Pancreas (tissue), 10 donors: ENCODE data around the gene ZCCHC7. TPM values are rescaled to one million over a fixed set of nuclear protein-coding genes. Genes with fewer than 3 reads are reported as not detected.

Experiments
- ATAC-seq, 4 donors: fragments of 200-7000 bp; cut with Tn5 transposase; one replicate each; pipeline versions ENCODE4 v1.8.0 to v1.9.1; 2020; ENCODE audit warnings: mild to moderate bottlenecking in 4 of 4, moderate library complexity in 4 of 4
- DNase-seq, 6 donors: peaks; one replicate each; pipeline ENCODE4 v3.0.0-alpha.2; 2020
- FAIRE-seq: peaks from 2 replicates; lab custom pipeline; 2012; peaks lifted over from hg19 to GRCh38; lab: Jason Lieb, UNC
- H3K27ac ChIP-seq, 4 donors: fragments of 200-600 bp; sonication (generic); 1 replicate in 3 of 4; 2 replicates in 1 of 4; pipeline versions ENCODE4 v1.5.0 to v1.8.0; 2020
- H3K27me3 ChIP-seq, 4 donors: fragments of 200-600 bp; one replicate each; pipeline ENCODE4 v1.8.0; 2021
- H3K36me3 ChIP-seq, 3 donors: fragments of 200-600 bp; sonication (generic) in 1 of 3; one replicate each; pipeline versions ENCODE4 v1.5.0 to v1.8.0; 2020 to 2021
- H3K4me1 ChIP-seq, 3 donors: fragments of 200-600 bp; one replicate each; pipeline ENCODE4 v1.8.0; 2021
- H3K4me3 ChIP-seq, 4 donors: fragments of 200-600 bp; sonication (generic) in 2 of 4; one replicate each; pipeline versions ENCODE4 v1.5.0 to v1.8.0; 2020 to 2021
- H3K9me3 ChIP-seq, 4 donors: fragments of 200-600 bp; one replicate each; pipeline ENCODE4 v1.8.0; 2021
- CTCF ChIP-seq, 4 donors: fragments of 200-600 bp; sonication (generic) in 3 of 4; IDR thresholded peaks; one replicate each; pipeline versions ENCODE4 v1.5.0 to v1.8.0; 2021; ENCODE audit warnings: antibody characterized with exemption in 4 of 4
- WGBS, 2 donors: extraction: QIAGEN DNeasy Blood & Tissue Kit; methylation state at CpG; one replicate each; pipeline ENCODE4 v1.1.7; 2013; 5-methylcytosine and 5-hydroxymethylcytosine counted together
- intact Hi-C, 3 donors: fragments of 100-400 bp; cut with DNase I; formaldehyde crosslinking; loops; one replicate each; pipeline versions ENCODE4 v1.11.1 to v1.14.2; 2022
- polyA plus RNA-seq, 2 donors: library from polyadenylated mRNA; stranded (reverse); fragments of 200-250 nt; gene quantifications; one replicate each; pipeline ENCODE4 v1.2.3, GENCODE V29; 2013
- total RNA-seq, 6 donors: library from RNA; stranded (reverse); fragmentation: NEBNext Ultra II Directional in 4 of 6; extraction: Animal tissue kit (Norgen Biotek cat#: 25700) in 4 of 6; gene quantifications; one replicate each; pipeline versions ENCODE4 v1.2.1 to v1.2.4, GENCODE V29; 2021 to 2023
- donor health status: healthy with polysubstance abuse.
- donor health status: DM: no; HTN: no; CAD: no; lungs with moderate emphysema.
- donor health status: DM: no; HTN: no; CAD: no.
- donor health status: control.
- donor health status: control.
- donor health status: Bipolar disorder and iron deficiency.
- donor health status: DM: yes; HTN: yes; CAD: no.
- donor health status: DM: no; HTN: no; CAD: no.
- donor health status: DM: no; HTN: no; CAD: no.
- donor health status: DM: yes; HTN: yes; CAD: no.

ZCCHC7 gene
- total and polyA plus RNA-seq, 8 donors: 8.1 to 17.4 (median 14.4) TPM

GRCh38 chr9:37146410-37146809 is 26.0 kb downstream of the ZCCHC7 start:
- no peak for DNase-seq
- peak overlapping the region in 2 of 4 donors; percentile 1 to 33 for H3K27ac ChIP-seq
- WGBS, 2 donors: 12 to 18% methylated on average over 2 of the region's 2 CpGs
- no peaks in the 10 kb centered on the region for H3K27me3 ChIP-seq
- no peaks in the 10 kb centered on the region for H3K9me3 ChIP-seq
- intact Hi-C loops: no loop called here
- ATAC-seq: peak in 2 of 4 donors; percentile 16 to 25
- no peak for FAIRE-seq
- H3K4me3 ChIP-seq: no peak overlapping the region
- TF ChIP-seq CTCF (IDR thresholded peaks at IDR 0.05): no peak
- no peaks in the 10 kb centered on the region for H3K36me3 ChIP-seq
- H3K4me1 ChIP-seq: peaks cover 0 to 11% (median 4%) of the 10 kb centered on the region in 3 donors

- FAIRE-seq (no peak), DNase-seq (no peak), ATAC-seq (no peak)
- H3K9me3 ChIP-seq: no peaks in the 10 kb centered on the region
- no peak overlapping the region for H3K4me3 ChIP-seq
- H3K36me3 ChIP-seq: no peaks in the 10 kb centered on the region
- 90 to 92% methylated on average over 2 of the region's 2 CpGs for WGBS, 2 donors
- intact Hi-C loops: no loop called here
- TF ChIP-seq CTCF (IDR thresholded peaks at IDR 0.05): no peak
- H3K27me3 ChIP-seq: no peaks in the 10 kb centered on the region
- H3K4me1 ChIP-seq: peaks cover 0 to 11% (median 4%) of the 10 kb centered on the region in 3 donors
- no peak overlapping the region for H3K27ac ChIP-seq
These were observed 27.8 kb downstream of the ZCCHC7 start for GRCh38 chr9:37148181-37148580.

DNA sequence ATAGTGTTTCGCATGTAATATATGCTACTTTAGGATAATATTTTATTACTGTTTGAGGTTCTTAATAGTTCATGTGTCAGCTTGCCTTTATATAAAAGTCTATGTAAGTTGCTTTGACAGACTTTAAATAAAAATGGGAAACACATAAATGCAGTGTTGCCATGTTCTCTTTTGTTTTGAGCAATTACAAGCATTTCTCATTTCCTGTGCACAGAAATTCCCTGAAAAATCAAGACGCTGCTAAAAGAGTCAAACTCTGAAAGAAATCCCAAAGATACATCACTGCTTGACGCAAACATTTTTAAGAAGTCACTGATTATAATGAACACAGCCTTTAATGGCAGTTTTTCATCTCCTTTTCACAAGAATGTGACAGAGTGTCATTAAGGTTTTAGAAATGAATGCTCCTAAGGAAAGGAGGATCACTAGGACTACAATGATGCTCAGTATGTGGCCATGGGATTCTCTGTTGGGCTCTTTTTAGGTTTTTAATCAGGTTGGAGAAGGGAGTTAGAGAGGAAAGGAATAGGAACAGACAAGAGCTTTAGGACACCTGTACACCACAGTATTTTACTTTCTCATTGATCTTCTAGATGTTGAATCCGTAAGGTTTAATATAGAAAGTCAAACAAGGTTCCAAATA is 29.4 kb downstream of the ZCCHC7 start:
- WGBS, 2 donors: 93 to 97% methylated on average over 4 of the region's 4 CpGs
- no peak for FAIRE-seq
- Histone ChIP-seq H3K9me3 (no peaks in the 10 kb centered on the region), H3K36me3 (no peaks in the 10 kb centered on the region), H3K4me1 (peaks cover 0 to 11% (median 4%) of the 10 kb centered on the region in 3 donors), H3K4me3 (no peak overlapping the region), H3K27ac (no peak overlapping the region), H3K27me3 (no peaks in the 10 kb centered on the region)
- ATAC-seq: no peak
- no peak for DNase-seq
- no peak for TF ChIP-seq CTCF (IDR thresholded peaks at IDR 0.05)
- intact Hi-C loops: no loop called here

DNA sequence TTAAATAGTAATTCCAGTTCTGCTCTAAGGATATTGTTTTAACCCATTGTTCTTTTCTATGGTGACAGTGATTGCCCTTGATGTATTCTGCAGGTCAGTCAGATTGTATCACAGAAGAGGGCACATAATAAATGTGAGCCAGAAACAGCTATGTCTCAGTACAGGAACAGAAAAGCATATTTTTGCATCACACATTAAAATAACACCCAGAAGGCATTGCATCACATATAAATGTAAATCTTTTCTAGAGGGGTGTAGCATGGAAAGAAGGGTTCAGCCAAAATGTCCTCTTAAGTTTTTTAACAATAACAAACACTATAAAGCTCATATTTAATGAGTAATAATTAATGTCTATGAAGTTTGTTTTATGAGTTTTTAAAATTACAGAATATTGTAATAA is 30.0 kb downstream of the ZCCHC7 start:
- FAIRE-seq (no peak), ATAC-seq (no peak), DNase-seq (no peak)
- H3K36me3 ChIP-seq: no peaks in the 10 kb centered on the region
- intact Hi-C loops: no loop called here
- H3K27me3 ChIP-seq: no peaks in the 10 kb centered on the region
- H3K4me3 ChIP-seq: no peak overlapping the region
- TF ChIP-seq CTCF (IDR thresholded peaks at IDR 0.05): no peak
- H3K9me3 ChIP-seq: no peaks in the 10 kb centered on the region
- peaks cover 0 to 11% (median 4%) of the 10 kb centered on the region in 3 donors for H3K4me1 ChIP-seq
- H3K27ac ChIP-seq: no peak overlapping the region

DNA sequence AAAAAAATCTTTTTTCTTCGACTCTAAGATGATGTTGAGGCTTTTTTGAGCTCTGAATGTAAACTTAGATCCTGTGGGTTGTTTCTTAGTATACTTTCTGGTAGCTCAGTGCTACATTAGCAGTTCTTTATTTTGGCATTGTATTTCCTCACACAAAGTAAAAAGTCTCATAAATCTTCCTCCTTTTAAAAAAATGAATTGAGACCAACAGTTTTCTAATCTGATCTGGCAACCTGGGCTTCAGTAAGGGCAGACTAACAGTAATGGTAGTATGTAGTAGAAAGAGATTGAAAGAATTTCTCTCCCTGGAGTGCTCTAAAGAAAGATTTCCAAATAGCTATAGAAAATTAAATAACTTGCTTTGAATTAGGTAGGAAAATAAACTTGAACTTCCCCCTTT is 31.4 kb downstream of the ZCCHC7 start:
- no peak for ATAC-seq
- FAIRE-seq: no peak
- Histone ChIP-seq H3K4me3 (no peak overlapping the region), H3K4me1 (peaks cover 0 to 5% (median 0%) of the 10 kb centered on the region in 3 donors), H3K36me3 (no peaks in the 10 kb centered on the region), H3K27me3 (no peaks in the 10 kb centered on the region), H3K27ac (no peak overlapping the region), H3K9me3 (no peaks in the 10 kb centered on the region)
- no peak for DNase-seq
- intact Hi-C loops: no loop called here
- WGBS, 2 donors: 70 to 86% methylated on average over 1 of the region's 1 CpG
- TF ChIP-seq CTCF (IDR thresholded peaks at IDR 0.05): no peak
